ENCODE data around the gene C3orf70.
"Not testable (repeated sequence)": the region's sequence is repeated elsewhere in the genome, so short reads cannot be mapped to it uniquely, and the experiment has no call there.

Gene C3orf70

DNA sequence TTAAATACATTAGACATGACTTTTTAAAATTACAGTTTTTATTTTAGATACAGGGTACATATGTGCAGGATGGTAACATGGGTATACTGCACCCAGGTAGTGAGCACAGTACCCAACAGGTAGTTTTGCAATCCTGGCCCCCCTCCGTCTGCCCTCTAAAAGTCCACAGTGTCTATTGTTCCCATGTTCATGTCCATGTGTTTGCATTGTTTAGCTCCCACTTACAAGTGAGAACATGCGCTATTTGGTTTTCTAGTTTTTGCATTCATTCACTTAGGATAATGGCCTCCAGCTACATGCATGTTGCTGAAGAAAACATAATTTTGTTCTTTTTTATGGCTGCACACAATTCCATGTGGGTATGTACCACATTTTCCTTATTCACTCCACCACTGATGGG lies 23.8 kb downstream of the C3orf70 start:
- H3K9me3 Mint-ChIP-seq = no peaks in the 10 kb centered on the region
- H3K27me3 Mint-ChIP-seq = peaks cover 3% of the 10 kb centered on the region
- H3K4me3 Mint-ChIP-seq = no peak overlapping the region
- H3K36me3 Mint-ChIP-seq = no peaks in the 10 kb centered on the region
- CTCF ChIA-PET = no interaction called here
- H3K4me1 Mint-ChIP-seq = no peaks in the 10 kb centered on the region
- no peak for DNase-seq
- H3K27ac Mint-ChIP-seq = no peak overlapping the region

DNA sequence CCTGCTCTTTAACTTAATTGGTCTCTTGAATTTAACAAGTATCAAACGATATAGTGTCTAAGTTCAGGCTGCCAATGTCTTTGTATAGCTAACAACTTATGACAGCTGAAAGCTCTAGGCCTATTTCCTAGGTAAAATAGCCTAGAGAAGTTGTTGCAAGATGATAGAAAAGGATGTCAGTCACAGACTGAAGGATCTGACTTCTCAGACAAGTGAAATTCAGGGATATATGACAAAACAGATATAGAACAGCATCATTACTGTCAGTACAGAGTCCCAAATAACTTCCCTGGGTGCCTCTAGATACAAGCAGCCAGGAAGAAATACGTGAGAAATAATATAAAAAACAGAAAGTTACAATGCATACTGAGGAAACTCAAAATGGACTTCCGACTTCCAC lies 26.7 kb downstream of the C3orf70 start:
- no peak for DNase-seq
- Mint-ChIP-seq H3K27me3 (peaks cover 3% of the 10 kb centered on the region), H3K27ac (no peak overlapping the region), H3K4me3 (no peak overlapping the region), H3K36me3 (no peaks in the 10 kb centered on the region), H3K4me1 (no peaks in the 10 kb centered on the region), H3K9me3 (no peaks in the 10 kb centered on the region)
- CTCF ChIA-PET = no interaction called here

DNA sequence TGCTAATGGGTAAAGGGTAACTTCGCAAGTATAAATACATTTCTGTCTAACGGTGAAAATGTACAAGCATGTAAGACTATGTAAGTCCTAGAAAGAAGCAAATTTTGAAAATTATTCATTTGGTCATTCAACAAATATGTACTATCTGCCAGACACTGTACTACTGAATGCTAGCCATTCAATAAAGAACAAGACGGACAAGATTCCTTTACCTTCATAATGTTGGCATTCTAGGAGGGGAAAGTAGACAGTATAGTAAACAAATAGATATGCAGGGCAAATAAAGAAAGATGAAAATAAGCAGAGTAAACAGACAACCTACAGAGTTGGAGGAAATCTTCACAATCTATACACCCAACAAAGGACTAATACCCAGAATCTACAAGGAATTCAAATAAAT lies 32.7 kb downstream of the C3orf70 start:
- Mint-ChIP-seq H3K27ac (no peak overlapping the region), H3K27me3 (peaks cover 8% of the 10 kb centered on the region), H3K4me3 (no peak overlapping the region), H3K9me3 (no peaks in the 10 kb centered on the region), H3K36me3 (no peaks in the 10 kb centered on the region), H3K4me1 (no peaks in the 10 kb centered on the region)
- CTCF ChIA-PET = no interaction called here
- no peak for DNase-seq

DNA sequence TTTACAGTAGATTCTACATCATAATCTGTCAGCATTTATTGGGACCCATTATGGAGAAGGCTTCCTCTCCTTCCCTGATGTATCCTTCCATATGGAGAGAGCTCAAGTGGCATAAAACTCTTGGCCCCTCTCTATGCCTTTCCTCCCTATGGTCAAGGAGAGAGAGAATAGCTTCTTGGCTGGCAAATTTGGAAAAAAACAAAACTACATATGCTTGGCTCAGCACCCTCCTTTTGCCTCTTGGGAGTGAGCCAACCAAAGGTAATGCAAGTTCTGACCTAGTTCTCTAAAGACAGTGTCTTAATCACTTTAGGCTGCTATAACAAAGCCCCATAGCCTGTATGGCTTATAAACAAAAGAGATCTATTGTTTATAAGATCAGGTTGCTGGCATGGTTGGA lies 37.5 kb downstream of the C3orf70 start:
- no peaks in the 10 kb centered on the region for H3K36me3 Mint-ChIP-seq
- no peaks in the 10 kb centered on the region for H3K9me3 Mint-ChIP-seq
- CTCF ChIA-PET = no interaction called here
- H3K27me3 Mint-ChIP-seq = peaks cover 8% of the 10 kb centered on the region
- H3K4me1 Mint-ChIP-seq = no peaks in the 10 kb centered on the region
- H3K27ac Mint-ChIP-seq = no peak overlapping the region
- H3K4me3 Mint-ChIP-seq = no peak overlapping the region
- DNase-seq = no peak

DNA sequence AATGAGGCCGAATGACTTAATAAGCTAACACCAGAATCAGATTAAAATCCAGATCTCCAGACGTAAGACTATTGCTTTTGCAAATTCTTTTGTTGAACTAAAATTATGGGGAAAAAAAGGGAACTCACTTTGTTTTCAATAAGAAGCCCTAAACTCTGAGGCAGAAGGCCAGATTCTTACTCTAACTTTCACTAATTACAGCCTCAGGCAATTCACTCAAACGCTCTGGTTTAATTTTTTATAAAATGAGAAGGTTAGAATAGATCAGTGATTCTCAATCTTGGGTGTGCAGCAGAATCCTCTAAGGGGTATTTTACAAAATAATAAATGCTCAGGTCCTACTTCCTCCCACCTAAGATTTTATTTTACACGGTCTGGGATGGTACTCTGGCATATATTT lies 38.1 kb downstream of the C3orf70 start:
- no peak for DNase-seq
- H3K4me1 Mint-ChIP-seq = no peaks in the 10 kb centered on the region
- peaks cover 8% of the 10 kb centered on the region for H3K27me3 Mint-ChIP-seq
- H3K9me3 Mint-ChIP-seq = no peaks in the 10 kb centered on the region
- H3K4me3 Mint-ChIP-seq = no peak overlapping the region
- CTCF ChIA-PET = no interaction called here
- H3K36me3 Mint-ChIP-seq = no peaks in the 10 kb centered on the region
- H3K27ac Mint-ChIP-seq = no peak overlapping the region

DNA sequence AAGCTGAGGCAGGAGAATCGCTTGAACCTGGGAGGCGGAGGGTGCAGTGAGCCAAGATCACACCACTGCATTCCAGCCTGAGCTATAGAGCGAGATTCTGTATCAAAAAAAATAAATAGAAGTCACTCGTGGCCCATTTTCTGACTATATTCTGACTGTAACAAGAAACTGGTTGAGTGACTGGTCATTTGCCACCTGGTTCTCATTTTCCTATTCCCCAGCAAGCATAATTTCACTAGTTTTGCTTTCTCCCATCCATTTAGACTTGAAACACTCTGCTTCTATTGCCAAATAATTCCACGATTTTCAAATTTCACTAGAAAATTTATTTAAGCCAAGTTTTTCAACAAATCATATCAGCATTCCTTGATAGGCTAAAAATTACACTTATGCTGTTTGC lies 40.7 kb downstream of the C3orf70 start:
- H3K27me3 Mint-ChIP-seq = peaks cover 8% of the 10 kb centered on the region
- H3K36me3 Mint-ChIP-seq = no peaks in the 10 kb centered on the region
- H3K9me3 Mint-ChIP-seq = no peaks in the 10 kb centered on the region

DNA sequence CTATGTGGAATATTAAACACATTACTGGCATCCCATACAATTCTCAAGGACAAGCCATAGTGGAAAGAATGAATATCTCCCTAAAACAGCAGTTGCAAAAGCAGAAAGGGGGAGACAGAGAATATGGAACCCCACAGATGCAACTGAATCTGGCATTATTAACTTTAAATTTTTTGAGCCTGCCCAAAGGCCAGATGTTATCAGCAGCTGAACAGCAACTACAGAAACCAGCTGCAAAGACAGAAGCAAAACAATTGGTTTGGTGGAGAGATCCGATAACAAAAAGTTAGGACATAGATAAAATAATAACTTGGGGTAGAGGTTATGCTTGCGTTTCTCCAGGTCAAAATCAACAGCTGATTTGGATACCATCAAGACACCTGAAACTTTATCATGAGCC lies 43.8 kb downstream of the C3orf70 start:
- H3K4me1 Mint-ChIP-seq, CTCF ChIA-PET, H3K36me3 Mint-ChIP-seq, H3K4me3 Mint-ChIP-seq, DNase-seq, H3K9me3 Mint-ChIP-seq, H3K27me3 Mint-ChIP-seq, H3K27ac Mint-ChIP-seq: not testable (repeated sequence)

More for the DNA sequence above, 40.7 kb downstream of the C3orf70 start:
- DNase-seq = no peak
- Mint-ChIP-seq H3K4me3 (no peak overlapping the region), H3K27ac (no peak overlapping the region), H3K4me1 (no peaks in the 10 kb centered on the region)
- CTCF ChIA-PET = no interaction called here

DNA sequence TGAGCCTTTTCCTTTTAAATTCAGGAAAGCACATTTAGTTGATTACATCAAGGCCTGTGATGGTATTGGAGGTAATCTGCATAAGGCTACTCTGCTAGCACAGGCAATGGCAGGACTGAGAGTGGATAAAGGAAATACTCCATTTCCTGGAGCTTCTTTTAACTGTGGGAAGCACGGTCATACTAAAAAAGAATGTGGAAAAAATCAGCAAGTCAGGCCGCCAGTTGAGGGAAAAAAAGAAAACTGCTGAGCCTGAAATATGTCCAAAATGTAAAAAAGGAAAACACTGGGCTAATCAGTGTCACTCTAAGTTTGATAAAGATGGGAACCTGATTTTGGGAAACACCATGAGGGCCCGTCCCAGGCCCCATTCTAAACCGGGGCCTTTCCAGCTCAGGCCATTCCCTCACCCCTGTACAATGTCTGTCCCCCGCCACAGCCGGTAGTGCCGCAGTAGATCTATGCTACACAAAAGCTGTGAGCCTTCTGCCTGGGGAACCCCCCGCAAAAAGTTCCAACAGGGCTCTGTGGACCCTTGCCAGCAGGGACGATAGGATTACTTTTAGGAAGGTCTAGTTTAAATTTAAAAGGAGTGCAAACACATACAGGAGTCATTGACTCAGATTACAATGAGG lies 46.5 kb downstream of the C3orf70 start:
- H3K4me3 Mint-ChIP-seq, H3K4me1 Mint-ChIP-seq, H3K27ac Mint-ChIP-seq, CTCF ChIA-PET, DNase-seq, H3K36me3 Mint-ChIP-seq, H3K27me3 Mint-ChIP-seq, H3K9me3 Mint-ChIP-seq: not testable (repeated sequence)

DNA sequence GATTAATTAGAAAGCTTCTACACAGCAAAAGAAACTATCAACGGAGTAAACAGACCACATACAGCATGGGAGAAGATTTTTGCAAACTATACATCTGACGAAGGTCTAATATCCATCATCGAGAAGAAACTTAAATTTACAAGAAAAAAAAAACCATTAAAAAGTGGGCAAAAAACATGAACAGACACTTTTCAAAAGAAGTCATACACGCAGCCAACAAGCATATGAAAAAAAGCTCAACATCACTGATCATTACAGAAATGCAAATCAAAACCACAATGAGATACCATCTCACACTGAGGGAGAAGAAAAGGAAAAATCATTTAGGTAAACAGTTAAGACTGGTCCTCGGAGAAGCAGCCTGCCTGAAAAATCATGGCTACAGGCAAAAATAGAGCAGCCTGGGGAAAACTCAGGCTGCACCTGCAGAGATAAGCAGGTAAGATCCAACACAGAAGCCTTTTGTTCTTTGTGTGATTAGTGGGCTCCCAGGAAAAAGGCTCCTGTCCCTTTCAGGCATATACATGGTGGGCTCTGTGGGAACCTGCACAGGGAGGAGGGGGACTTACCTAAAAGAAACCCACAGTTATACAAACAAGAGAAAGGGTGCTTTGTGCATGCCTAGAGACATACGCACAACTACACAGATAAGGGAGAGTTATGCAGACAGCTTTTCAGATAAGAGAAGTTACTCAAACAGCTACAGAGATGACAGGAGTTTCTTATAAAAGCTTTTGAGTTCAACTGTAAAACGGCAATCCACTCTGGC lies 49.3 kb downstream of the C3orf70 start:
- Mint-ChIP-seq H3K9me3 (peaks cover 9% of the 10 kb centered on the region), H3K4me1 (no peaks in the 10 kb centered on the region), H3K36me3 (no peaks in the 10 kb centered on the region), H3K4me3 (no peak overlapping the region), H3K27me3 (peaks cover 15% of the 10 kb centered on the region), H3K27ac (no peak overlapping the region)
- CTCF ChIA-PET = no interaction called here
- no peak for DNase-seq

DNA sequence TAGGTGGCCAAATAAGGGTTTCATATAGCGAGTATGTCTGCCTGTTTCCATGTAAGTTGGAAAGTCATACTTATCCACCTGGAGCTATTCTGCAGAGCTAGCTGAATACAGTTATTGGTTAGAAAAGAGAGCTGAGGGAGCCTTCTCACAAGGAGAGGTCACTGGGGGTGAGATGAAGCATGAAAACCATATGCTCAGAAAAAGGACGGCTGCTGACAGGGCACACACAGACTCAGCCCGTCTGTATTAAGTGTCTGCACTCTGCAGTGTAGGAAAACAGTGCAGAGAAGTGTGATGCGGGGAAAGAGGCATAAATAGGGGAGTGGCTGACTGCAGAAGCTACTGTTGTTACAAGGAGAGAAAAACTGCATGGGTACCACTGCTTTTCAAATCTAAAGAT lies 58.2 kb downstream of the C3orf70 start:
- Mint-ChIP-seq H3K27ac (no peak overlapping the region), H3K4me3 (no peak overlapping the region), H3K27me3 (peaks cover 11% of the 10 kb centered on the region), H3K4me1 (no peaks in the 10 kb centered on the region), H3K36me3 (no peaks in the 10 kb centered on the region), H3K9me3 (no peaks in the 10 kb centered on the region)
- DNase-seq = no peak
- CTCF ChIA-PET = no interaction called here

DNA sequence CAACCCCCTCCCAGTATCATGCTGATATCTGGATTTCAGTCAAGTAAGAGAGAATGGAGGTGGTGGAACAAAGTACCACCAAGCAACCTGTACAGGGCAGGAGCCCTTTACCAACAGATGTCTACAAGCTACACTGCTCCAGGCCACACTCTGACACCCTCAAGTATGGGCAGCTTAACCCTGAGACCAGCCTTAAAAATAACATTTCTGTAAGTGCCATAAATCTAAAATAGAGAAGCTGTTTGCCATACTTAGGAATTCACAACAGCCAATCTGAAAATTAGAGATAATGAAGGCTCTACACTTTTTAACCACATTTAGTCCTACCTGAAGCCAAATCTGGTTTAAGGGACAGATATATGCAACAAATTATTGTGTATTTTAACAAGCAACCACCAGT lies 59.7 kb downstream of the C3orf70 start:
- no peaks in the 10 kb centered on the region for H3K36me3 Mint-ChIP-seq
- no peak overlapping the region for H3K4me3 Mint-ChIP-seq
- peaks cover 4% of the 10 kb centered on the region for H3K27me3 Mint-ChIP-seq
- no peak for DNase-seq
- no peaks in the 10 kb centered on the region for H3K4me1 Mint-ChIP-seq
- CTCF ChIA-PET = no interaction called here
- H3K27ac Mint-ChIP-seq = no peak overlapping the region
- H3K9me3 Mint-ChIP-seq = no peaks in the 10 kb centered on the region

DNA sequence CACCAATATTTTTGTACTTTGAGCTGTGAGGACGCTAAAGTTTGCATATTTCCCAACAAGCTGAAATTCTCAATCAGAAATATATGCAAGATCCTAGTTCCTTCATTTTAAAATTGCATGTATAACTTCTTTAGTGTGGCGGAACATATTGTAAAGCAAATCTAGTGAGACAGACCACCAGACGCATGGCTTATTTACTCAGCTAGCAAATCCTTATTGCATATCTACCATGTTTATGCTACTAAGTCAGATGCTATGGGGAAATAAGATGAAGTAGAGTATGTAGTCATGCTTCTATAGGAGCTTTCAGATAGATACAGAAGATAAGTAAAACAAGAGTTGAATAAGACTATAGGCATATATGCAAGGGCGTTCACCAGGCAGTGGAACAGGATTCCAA lies 62.0 kb downstream of the C3orf70 start:
- CTCF ChIA-PET = no interaction called here
- no peaks in the 10 kb centered on the region for H3K9me3 Mint-ChIP-seq
- H3K27ac Mint-ChIP-seq = no peak overlapping the region
- H3K36me3 Mint-ChIP-seq = no peaks in the 10 kb centered on the region
- no peak for DNase-seq
- H3K4me3 Mint-ChIP-seq = no peak overlapping the region
- no peaks in the 10 kb centered on the region for H3K4me1 Mint-ChIP-seq
- peaks cover 4% of the 10 kb centered on the region for H3K27me3 Mint-ChIP-seq

DNA sequence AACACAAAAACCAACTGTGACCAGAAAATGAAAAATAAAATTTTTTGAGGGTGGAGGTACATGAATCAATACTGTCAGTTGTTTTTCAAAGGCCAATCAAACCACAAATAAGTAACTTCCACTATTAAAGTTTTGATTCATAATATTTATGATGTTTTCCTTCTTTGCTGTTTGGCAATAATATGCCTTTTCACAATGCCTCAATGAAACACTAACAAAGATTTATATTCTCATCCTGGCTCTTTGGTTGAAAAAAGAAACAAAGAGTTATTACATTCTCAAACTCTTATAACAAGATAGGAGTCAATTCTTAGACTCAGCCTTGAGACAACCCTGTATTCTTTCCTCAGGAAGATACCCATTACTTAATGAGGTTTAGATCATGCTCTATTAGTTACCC lies 63.1 kb downstream of the C3orf70 start:
- H3K36me3 Mint-ChIP-seq = no peaks in the 10 kb centered on the region
- DNase-seq = no peak
- H3K4me1 Mint-ChIP-seq = no peaks in the 10 kb centered on the region
- no peak overlapping the region for H3K4me3 Mint-ChIP-seq
- no peaks in the 10 kb centered on the region for H3K9me3 Mint-ChIP-seq
- CTCF ChIA-PET = no interaction called here
- H3K27me3 Mint-ChIP-seq = peaks cover 4% of the 10 kb centered on the region
- H3K27ac Mint-ChIP-seq = no peak overlapping the region

DNA sequence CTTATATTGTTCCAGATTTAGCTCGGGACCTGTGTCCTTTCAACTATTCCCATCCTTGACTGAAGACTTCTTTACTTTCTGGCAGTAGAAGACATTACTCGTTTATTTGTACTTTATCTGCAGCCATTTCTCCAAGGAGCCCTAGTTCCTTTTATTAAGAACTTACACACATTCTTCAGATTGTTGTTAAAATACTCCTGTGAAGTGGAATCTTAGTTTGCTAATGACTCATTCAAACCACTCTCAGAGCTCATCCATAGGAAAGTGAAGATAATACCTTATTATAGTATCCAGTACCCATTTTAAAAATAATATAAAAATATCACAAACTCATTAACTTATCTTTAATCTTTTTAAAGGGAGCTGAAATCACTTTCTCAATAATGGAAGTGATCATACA lies 63.5 kb downstream of the C3orf70 start:
- CTCF ChIA-PET = no interaction called here
- no peak for DNase-seq
- Mint-ChIP-seq H3K27me3 (peaks cover 5% of the 10 kb centered on the region), H3K9me3 (no peaks in the 10 kb centered on the region), H3K36me3 (no peaks in the 10 kb centered on the region), H3K27ac (no peak overlapping the region), H3K4me1 (no peaks in the 10 kb centered on the region), H3K4me3 (no peak overlapping the region)

DNA sequence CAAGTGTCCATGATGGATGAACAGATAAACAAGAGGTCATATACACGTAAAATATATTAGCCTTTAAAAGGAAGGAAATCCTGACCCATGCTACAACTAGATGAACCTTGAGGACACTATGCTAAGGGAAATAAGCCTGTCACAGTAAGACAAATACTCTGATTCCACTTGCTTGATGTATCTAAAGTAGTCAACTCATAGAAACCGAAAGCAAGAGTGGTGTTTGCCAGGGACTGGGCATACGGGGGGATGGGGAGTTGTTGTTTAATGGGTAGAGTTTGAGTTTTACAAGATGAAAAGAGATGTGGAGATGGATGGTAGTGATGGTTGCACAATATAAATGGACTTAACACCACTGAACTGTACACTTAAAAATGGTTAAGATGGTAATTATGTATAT lies 65.4 kb downstream of the C3orf70 start:
- CTCF ChIA-PET = no interaction called here
- no peak for DNase-seq
- Mint-ChIP-seq H3K36me3 (no peaks in the 10 kb centered on the region), H3K4me1 (no peaks in the 10 kb centered on the region), H3K4me3 (no peak overlapping the region), H3K27ac (no peak overlapping the region), H3K27me3 (peaks cover 12% of the 10 kb centered on the region), H3K9me3 (no peaks in the 10 kb centered on the region)

Measured in activated naive CD4-positive, alpha-beta T cell treated with anti-CD3 and anti-CD28 coated beads, Interleukin-2, amount 10 ng/mL, durations not matched to agents 7 days and 5 days (primary cell).